Anterior cingulate cortex (tissue), 58 donors: Measurements from ENCODE around the gene PMM1.
"Not testable (repeated sequence)": the region's sequence is repeated elsewhere in the genome, so short reads cannot be mapped to it uniquely, and the experiment has no call there.

Experiments used
- DNase-seq, 58 donors: peaks; one replicate each; lab custom pipeline; 2025; lab: John Stamatoyannopoulos, UW

The PMM1 gene

GRCh38 chr22:41565403-41566054 lies 24.1 kb downstream of the PMM1 start:
- peak in 5 of 58 donors; percentile 14 to 32 (median 30) for DNase-seq

- DNase-seq, result no peak
These were observed 25.1 kb downstream of the PMM1 start for GRCh38 chr22:41564563-41564962.

GRCh38 chr22:41563051-41563711 lies 26.5 kb downstream of the PMM1 start:
- peak in 1 of 58 donors; percentile 68 for DNase-seq

GRCh38 chr22:41562461-41562860 lies 27.2 kb downstream of the PMM1 start:
- DNase-seq, result no peak

GRCh38 chr22:41561788-41562187 lies 27.9 kb downstream of the PMM1 start:
- no peak for DNase-seq

GRCh38 chr22:41561335-41561734 lies 28.3 kb downstream of the PMM1 start:
- DNase-seq, result peak in 4 of 58 donors; percentile 10 to 42 (median 26)

- no peak for DNase-seq
These were observed 29.6 kb downstream of the PMM1 start for GRCh38 chr22:41560095-41560471.

GRCh38 chr22:41558241-41558630 lies 31.4 kb downstream of the PMM1 start:
- not testable (repeated sequence) for DNase-seq

- DNase-seq, result peak in 54 of 58 donors; percentile 18 to 84 (median 60)
These were observed 32.0 kb downstream of the PMM1 start for GRCh38 chr22:41557401-41558240.

GRCh38 chr22:41556561-41556960 lies 33.1 kb downstream of the PMM1 start:
- no peak for DNase-seq

- DNase-seq, result peak in 8 of 58 donors; percentile 21 to 37 (median 27)
These were observed 34.2 kb downstream of the PMM1 start for GRCh38 chr22:41555325-41555982.

- DNase-seq, result peak in 3 of 58 donors; percentile 33 to 48 (median 48)
These were observed 37.6 kb downstream of the PMM1 start for GRCh38 chr22:41551877-41552582.

- DNase-seq, result no peak
These were observed 38.6 kb downstream of the PMM1 start for GRCh38 chr22:41550952-41551491.

GRCh38 chr22:41548830-41549211 lies 40.8 kb downstream of the PMM1 start:
- no peak for DNase-seq

GRCh38 chr22:41544671-41545476 lies 44.8 kb downstream of the PMM1 start:
- DNase-seq, result no peak

GRCh38 chr22:41543854-41544670 lies 45.6 kb downstream of the PMM1 start, which contains the start of gene POLR3H:
TSS of gene POLR3H (minus strand) at chr22:41544470. CDS start at chr22:41544101, 369 bp downstream.
- peak; percentile 73 to 99 (median 97) for DNase-seq

GRCh38 chr22:41542224-41542623 lies 47.4 kb downstream of the PMM1 start:
- DNase-seq, result no peak

- no peak for DNase-seq
These were observed 48.2 kb downstream of the PMM1 start for GRCh38 chr22:41541484-41541883.
